ENCODE data around the gene RACGAP1.

Gene RACGAP1

GRCh38 chr12:49941556-49942511 lies 83.5 kb downstream of the RACGAP1 start:
- no peak for DNase-seq (ENCODE audit: low spot score)

- no peak for DNase-seq (ENCODE audit: low spot score)
Measured at GRCh38 chr12:49939707-49940106, 85.6 kb downstream of the RACGAP1 start.

GRCh38 chr12:49939307-49939706 lies 86.0 kb downstream of the RACGAP1 start:
- no peak for DNase-seq (ENCODE audit: low spot score)

Data from globus pallidus (tissue), 1 donor.